ENCODE data around the gene ILKAP. TPM values are rescaled to one million over a fixed set of nuclear protein-coding genes. Genes with fewer than 3 reads are reported as not detected.
A peak's percentile ranks its signal among the peaks of the same experiment; 100 is the strongest.

ILKAP gene
- total RNA-seq, 2 donors from 2014 or later, result 27.8 to 50.3 TPM

- intact Hi-C loops (cut with DNase I), result no loop called here
- H3K27ac ChIP-seq, result no peak overlapping the region
- H3K27me3 ChIP-seq, result no peaks in the 10 kb centered on the region
- peaks cover 5% of the 10 kb centered on the region for H3K4me1 ChIP-seq
- no peaks in the 10 kb centered on the region for H3K36me3 ChIP-seq
- TF ChIP-seq CTCF (IDR thresholded peaks at IDR 0.05), result no peak
- no peak for DNase-seq
- H3K9ac ChIP-seq (ENCODE audit: low read depth in 2 of 2, low read length in 2 of 2), result no peak overlapping the region
- H3K9me3 ChIP-seq, result no peaks in the 10 kb centered on the region
- H3K4me3 ChIP-seq, result no peak overlapping the region
Observed at GRCh38 chr2:238235331-238235732, 31.8 kb upstream of the ILKAP start.

GRCh38 chr2:238233625-238234024, 30.1 kb upstream of the ILKAP start:
- Histone ChIP-seq H3K4me3 (no peak overlapping the region), H3K4me1 (peaks cover under 1% of the 10 kb centered on the region), H3K36me3 (no peaks in the 10 kb centered on the region), H3K9me3 (no peaks in the 10 kb centered on the region), H3K27me3 (no peaks in the 10 kb centered on the region), H3K9ac (ENCODE audit: low read depth in 2 of 2, low read length in 2 of 2) (no peak overlapping the region), H3K27ac (no peak overlapping the region)
- intact Hi-C loops (cut with DNase I), result no loop called here
- DNase-seq, result no peak
- TF ChIP-seq CTCF (IDR thresholded peaks at IDR 0.05), result no peak

- no peaks in the 10 kb centered on the region for H3K27me3 ChIP-seq
- intact Hi-C loops (cut with DNase I), result no loop called here
- no peak for DNase-seq
- no peak overlapping the region for H3K9ac ChIP-seq (ENCODE audit: low read depth in 2 of 2, low read length in 2 of 2)
- no peak overlapping the region for H3K4me3 ChIP-seq
- TF ChIP-seq CTCF (IDR thresholded peaks at IDR 0.05), result no peak
- no peaks in the 10 kb centered on the region for H3K36me3 ChIP-seq
- H3K9me3 ChIP-seq, result no peaks in the 10 kb centered on the region
- no peaks in the 10 kb centered on the region for H3K4me1 ChIP-seq
- no peak overlapping the region for H3K27ac ChIP-seq
Observed at GRCh38 chr2:238231809-238232208, 28.3 kb upstream of the ILKAP start.

GRCh38 chr2:238231251-238231793, 27.8 kb upstream of the ILKAP start:
- Histone ChIP-seq H3K9me3 (no peaks in the 10 kb centered on the region), H3K4me1 (no peaks in the 10 kb centered on the region), H3K9ac (ENCODE audit: low read depth in 2 of 2, low read length in 2 of 2) (peak overlapping the region in 1 of 2 donors; percentile 46), H3K4me3 (peak overlapping the region; percentile 14), H3K27ac (no peak overlapping the region), H3K27me3 (no peaks in the 10 kb centered on the region), H3K36me3 (no peaks in the 10 kb centered on the region)
- intact Hi-C loops (cut with DNase I), result no loop called here
- peak; percentile 76 for DNase-seq
- TF ChIP-seq CTCF (IDR thresholded peaks at IDR 0.05), result no peak

GRCh38 chr2:238230699-238231098, 27.2 kb upstream of the ILKAP start:
- no peak for TF ChIP-seq CTCF (IDR thresholded peaks at IDR 0.05)
- H3K27ac ChIP-seq, result no peak overlapping the region
- no peaks in the 10 kb centered on the region for H3K9me3 ChIP-seq
- no peaks in the 10 kb centered on the region for H3K27me3 ChIP-seq
- intact Hi-C loops (cut with DNase I), result no loop called here
- no peak overlapping the region for H3K4me3 ChIP-seq
- no peak for DNase-seq
- H3K36me3 ChIP-seq, result no peaks in the 10 kb centered on the region
- no peaks in the 10 kb centered on the region for H3K4me1 ChIP-seq
- peak overlapping the region in 1 of 2 donors; percentile 12 for H3K9ac ChIP-seq (ENCODE audit: low read depth in 2 of 2, low read length in 2 of 2)

Measured in colonic mucosa (tissue), 4 donors.